ENCODE data around the gene AJM1.
"Not testable (repeated sequence)": the region's sequence is repeated elsewhere in the genome, so short reads cannot be mapped to it uniquely, and the experiment has no call there.

The AJM1 gene

DNA sequence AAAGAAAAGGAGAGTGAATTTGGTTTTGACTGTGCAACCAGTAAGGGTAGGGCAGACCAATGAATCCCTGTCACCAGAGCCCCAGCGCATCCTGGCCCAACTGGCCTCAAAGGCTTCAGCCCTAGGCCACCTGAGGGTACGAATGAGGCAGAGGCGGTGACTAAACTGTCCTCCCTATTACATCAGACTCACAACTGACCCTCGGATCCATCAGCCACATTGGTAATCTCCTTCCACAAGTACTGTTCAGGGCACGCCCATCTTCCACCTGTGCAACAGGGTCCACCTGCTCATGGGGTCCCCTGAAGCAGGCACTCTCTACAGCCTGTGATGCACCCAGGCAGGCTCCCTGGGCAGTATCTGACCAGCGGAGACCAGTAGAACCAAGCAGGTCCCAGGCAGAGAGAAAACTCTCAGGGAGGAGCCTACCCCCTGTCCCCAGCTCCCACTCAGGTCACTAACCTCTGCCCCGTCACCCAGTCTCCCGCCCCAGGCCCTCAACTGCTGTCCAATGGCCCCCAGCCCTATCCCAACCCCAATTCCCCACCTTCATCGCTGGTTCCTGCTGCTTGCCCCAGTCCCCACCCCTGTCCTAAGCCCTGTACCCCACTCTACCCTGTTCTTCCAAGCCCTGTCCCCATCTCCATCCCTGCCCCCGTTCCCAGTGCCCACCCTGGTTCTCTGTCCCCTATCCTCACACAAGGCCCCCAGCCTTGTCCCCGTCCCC, 22.9 kb downstream of the AJM1 start:
- peak overlapping the region; percentile 69 for H3K4me3 ChIP-seq (ENCODE audit: low read depth, low read length)
- TF ChIP-seq, protein P1, sequence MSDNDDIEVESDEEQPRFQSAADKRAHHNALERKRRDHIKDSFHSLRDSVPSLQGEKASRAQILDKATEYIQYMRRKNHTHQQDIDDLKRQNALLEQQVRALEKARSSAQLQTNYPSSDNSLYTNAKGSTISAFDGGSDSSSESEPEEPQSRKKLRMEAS (IDR thresholded peaks at IDR 0.05; ENCODE audit: low read depth, low read length): no peak
- TF ChIP-seq MYC (IDR thresholded peaks at IDR 0.05; ENCODE audit: low read depth, low read length): no peak
- TF ChIP-seq CTCF (IDR thresholded peaks at IDR 0.05; ENCODE audit: low read depth, low read length): no peak
- no peak for TF ChIP-seq POLR2A (IDR thresholded peaks at IDR 0.05; ENCODE audit: extremely low read depth, insufficient read length)
- no peak for DNase-seq (ENCODE audit: low read depth)

GRCh38 chr9:136865768-136866103, 23.5 kb downstream of the AJM1 start:
- DNase-seq (ENCODE audit: low read depth): no peak
- H3K4me3 ChIP-seq (ENCODE audit: low read depth, low read length): peak overlapping the region; percentile 69
- TF ChIP-seq, protein P1 (IDR thresholded peaks at IDR 0.05; ENCODE audit: low read depth, low read length): no peak
- TF ChIP-seq MYC (IDR thresholded peaks at IDR 0.05; ENCODE audit: low read depth, low read length): no peak
- no peak for TF ChIP-seq POLR2A (IDR thresholded peaks at IDR 0.05; ENCODE audit: extremely low read depth, insufficient read length)
- no peak for TF ChIP-seq CTCF (IDR thresholded peaks at IDR 0.05; ENCODE audit: low read depth, low read length)

- peak overlapping the region; percentile 59 for H3K4me3 ChIP-seq (ENCODE audit: low read depth, low read length)
- not testable (repeated sequence) for DNase-seq (ENCODE audit: low read depth)
These were observed 24.7 kb downstream of the AJM1 start for GRCh38 chr9:136866898-136867421.

- no peak overlapping the region for H3K4me3 ChIP-seq (ENCODE audit: low read depth, low read length)
These were observed 25.2 kb downstream of the AJM1 start for GRCh38 chr9:136867480-136867879.

GRCh38 chr9:136867917-136868316, 25.6 kb downstream of the AJM1 start:
- no peak overlapping the region for H3K4me3 ChIP-seq (ENCODE audit: low read depth, low read length)
- DNase-seq (ENCODE audit: low read depth): no peak
- TF ChIP-seq CTCF (IDR thresholded peaks at IDR 0.05; ENCODE audit: low read depth, low read length) (no peak), MYC (IDR thresholded peaks at IDR 0.05; ENCODE audit: low read depth, low read length) (no peak), POLR2A (IDR thresholded peaks at IDR 0.05; ENCODE audit: extremely low read depth, insufficient read length) (no peak)
- TF ChIP-seq, protein P1 (IDR thresholded peaks at IDR 0.05; ENCODE audit: low read depth, low read length): no peak

More at GRCh38 chr9:136867480-136867879, 25.2 kb downstream of the AJM1 start:
- TF ChIP-seq, protein P1 (IDR thresholded peaks at IDR 0.05; ENCODE audit: low read depth, low read length): no peak
- TF ChIP-seq POLR2A (IDR thresholded peaks at IDR 0.05; ENCODE audit: extremely low read depth, insufficient read length) (no peak), CTCF (IDR thresholded peaks at IDR 0.05; ENCODE audit: low read depth, low read length) (no peak), MYC (IDR thresholded peaks at IDR 0.05; ENCODE audit: low read depth, low read length) (no peak)
- no peak for DNase-seq (ENCODE audit: low read depth)

- H3K4me3 ChIP-seq (ENCODE audit: low read depth, low read length): no peak overlapping the region
- DNase-seq (ENCODE audit: low read depth): no peak
- TF ChIP-seq MYC (IDR thresholded peaks at IDR 0.05; ENCODE audit: low read depth, low read length) (no peak), CTCF (IDR thresholded peaks at IDR 0.05; ENCODE audit: low read depth, low read length) (no peak), POLR2A (IDR thresholded peaks at IDR 0.05; ENCODE audit: extremely low read depth, insufficient read length) (no peak)
- TF ChIP-seq, protein P1 (IDR thresholded peaks at IDR 0.05; ENCODE audit: low read depth, low read length): no peak
These were observed 26.4 kb downstream of the AJM1 start for GRCh38 chr9:136868644-136869043.

- DNase-seq (ENCODE audit: low read depth); H3K4me3 ChIP-seq (ENCODE audit: low read depth, low read length): not testable (repeated sequence)
These were observed 27.3 kb downstream of the AJM1 start for GRCh38 chr9:136869611-136870010.

Measured in NB4 (cell line).